Skin epidermis (tissue), 12 donors: ENCODE measurements around the gene PDK4.
"Not testable (repeated sequence)": the region's sequence is repeated elsewhere in the genome, so short reads cannot be mapped to it uniquely, and the experiment has no call there.

Experiments
- H3K27ac ChIP-seq, 21 experiments: fragments of 200-600 bp; sonication (generic) in 11 of 21; one replicate each; pipeline ENCODE4 v1.5.0; 2020; ENCODE audit warnings: mild to moderate bottlenecking in 3 of 21, inconsistent platforms in 2 of 21, moderate library complexity in 2 of 21
- H3K4me3 ChIP-seq, 7 experiments: fragments of 200-600 bp; sonication (generic) in 2 of 7; one replicate each; pipeline ENCODE4 v1.5.0; 2020; ENCODE audit warnings: inconsistent platforms in 2 of 7, mild to moderate bottlenecking in 2 of 7, moderate library complexity in 1 of 7

The PDK4 gene

DNA sequence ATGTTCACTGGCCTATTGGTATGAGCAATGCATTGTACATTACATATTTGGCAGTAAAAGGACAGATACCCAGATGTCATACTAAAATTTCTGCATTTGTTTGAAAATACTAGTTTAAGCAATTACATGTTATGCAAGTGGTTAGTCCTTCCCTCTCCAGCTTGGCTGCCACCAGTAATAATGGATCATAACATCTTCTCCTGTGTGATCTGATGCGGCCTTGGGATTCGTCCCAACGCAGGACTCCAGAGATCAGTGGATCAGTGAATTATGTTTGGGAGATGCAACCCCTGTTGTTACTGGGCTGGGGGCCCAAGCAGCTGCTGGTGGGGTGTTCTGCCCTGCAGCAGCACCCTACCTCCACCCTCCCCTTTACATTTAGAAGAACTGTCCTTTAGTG lies 11.2 kb upstream of the PDK4 start:
- Histone ChIP-seq H3K4me3 (no peak overlapping the region), H3K27ac (peak overlapping the region in 16 of 21 experiments; percentile 2 to 86 (median 59))

DNA sequence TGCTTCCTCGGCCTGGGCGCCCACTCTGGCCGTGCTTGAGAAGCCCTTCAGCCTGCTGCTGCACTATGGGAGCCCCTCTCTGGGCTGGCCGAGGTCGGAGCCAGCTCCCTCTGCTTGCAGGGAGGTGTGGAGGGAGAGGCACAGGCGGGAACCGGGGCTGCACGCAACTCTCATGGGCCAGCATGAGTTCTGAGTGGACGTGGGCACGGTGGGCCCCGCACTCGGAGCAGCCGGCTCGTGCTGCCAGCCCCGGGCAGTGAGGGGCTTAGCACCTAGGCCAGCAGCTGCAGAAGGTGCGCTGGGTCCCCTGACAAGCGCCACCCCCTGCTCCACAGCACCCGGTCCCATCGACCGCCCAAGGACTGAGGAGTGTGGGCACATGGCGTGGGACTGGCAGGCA lies 9.0 kb upstream of the PDK4 start:
- H3K4me3 ChIP-seq, result no peak overlapping the region
- H3K27ac ChIP-seq, result peak overlapping the region in 1 of 21 experiments; percentile 17

DNA sequence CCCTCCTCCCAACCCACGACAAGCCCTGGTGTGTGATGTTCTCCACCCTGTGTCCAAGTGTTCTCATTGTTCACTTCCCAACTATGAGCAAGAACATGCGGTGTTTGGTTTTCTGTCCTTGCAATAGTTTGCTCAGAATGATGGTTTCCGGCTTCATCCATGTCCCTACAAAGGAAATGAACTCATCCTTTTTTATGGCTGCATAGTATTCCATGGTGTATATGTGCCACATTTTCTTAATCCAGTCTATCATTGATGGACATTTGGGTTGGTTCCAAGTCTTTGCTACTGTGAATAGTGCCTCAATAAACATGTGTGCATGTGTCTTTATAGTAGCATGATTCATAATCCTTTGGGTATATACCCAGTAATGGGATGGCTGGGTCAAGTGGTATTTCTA lies 8.5 kb upstream of the PDK4 start:
- not testable (repeated sequence) for H3K27ac ChIP-seq

DNA sequence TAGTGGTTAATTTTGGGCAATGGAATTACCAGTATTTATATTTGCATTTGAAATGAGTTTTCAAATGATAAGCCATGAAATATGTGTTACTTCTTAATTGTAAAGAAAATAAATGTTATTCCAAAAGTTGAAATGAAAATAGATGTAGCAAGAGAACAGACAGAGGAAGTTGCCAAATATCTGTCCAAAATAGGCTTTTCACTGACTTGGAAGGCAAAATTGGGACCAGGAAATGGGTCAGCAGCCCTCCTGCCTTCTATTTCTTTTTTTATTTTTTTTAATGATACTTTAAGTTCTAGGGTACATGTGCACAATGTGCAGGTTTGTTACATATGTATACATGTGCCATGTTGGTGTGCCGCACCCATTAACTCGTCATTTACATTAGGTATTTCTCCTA lies 8.1 kb upstream of the PDK4 start:
- not testable (repeated sequence) for H3K4me3 ChIP-seq, H3K27ac ChIP-seq

More for the DNA sequence above, 8.5 kb upstream of the PDK4 start:
- H3K4me3 ChIP-seq, result not testable (repeated sequence)

DNA sequence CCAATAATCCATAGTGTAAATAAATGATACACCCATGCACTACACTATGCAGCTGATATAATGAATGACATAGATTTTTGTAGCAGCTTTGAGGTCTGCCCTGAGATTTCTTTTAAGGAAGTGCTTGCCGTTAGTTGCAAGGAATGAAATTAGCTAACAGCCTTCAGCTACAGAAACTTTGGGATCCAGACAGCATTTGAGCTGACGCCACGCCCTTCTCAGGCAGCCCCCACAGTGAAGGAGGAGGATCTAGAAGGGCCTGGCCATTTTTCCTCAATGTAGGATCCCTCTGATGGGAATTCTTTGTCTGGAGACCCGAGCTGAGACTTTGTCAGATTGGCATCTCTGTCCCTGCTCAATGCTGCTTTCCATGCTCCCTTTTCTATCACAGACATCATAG lies 6.1 kb upstream of the PDK4 start:
- Histone ChIP-seq H3K4me3 (no peak overlapping the region), H3K27ac (no peak overlapping the region)

DNA sequence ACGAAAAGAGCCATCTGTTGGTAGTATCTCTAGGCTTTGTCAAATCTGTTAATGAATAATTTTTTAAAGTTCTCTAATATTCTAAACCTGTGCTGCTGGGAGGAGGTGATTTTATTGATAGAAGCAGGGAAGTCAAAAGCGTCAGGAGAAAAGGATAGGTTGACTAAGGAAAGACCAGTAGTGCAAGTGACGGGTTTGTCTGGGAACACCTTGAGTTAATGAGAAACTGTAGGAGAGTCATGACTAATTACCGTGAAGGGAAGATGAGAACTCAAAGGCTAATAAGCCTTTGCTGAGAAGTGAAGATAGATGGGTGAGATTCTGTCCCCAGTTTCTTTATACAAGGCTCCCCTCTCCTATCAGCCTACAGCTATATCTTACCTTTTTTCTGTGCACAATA lies 5.0 kb upstream of the PDK4 start:
- Histone ChIP-seq H3K27ac (no peak overlapping the region), H3K4me3 (no peak overlapping the region)

DNA sequence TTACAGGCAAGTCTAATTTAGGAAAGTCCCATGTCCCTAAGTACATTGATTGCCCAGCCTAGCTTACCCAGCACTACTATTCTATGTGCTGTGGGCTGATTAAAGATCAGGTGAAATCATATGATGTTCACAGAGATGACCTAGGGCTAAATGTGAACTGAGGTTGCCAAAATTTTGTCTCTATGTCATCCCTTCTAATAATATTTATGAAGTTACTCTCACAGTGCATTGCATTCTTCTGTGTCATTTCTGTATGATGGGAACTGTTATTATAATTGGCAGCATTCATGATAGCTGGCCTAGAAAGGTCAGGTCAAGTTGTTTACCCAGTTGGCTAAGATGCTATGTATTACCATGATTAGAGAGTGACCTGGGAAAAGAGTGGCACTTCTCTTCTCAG lies 2.8 kb upstream of the PDK4 start:
- Histone ChIP-seq H3K4me3 (no peak overlapping the region), H3K27ac (no peak overlapping the region)

DNA sequence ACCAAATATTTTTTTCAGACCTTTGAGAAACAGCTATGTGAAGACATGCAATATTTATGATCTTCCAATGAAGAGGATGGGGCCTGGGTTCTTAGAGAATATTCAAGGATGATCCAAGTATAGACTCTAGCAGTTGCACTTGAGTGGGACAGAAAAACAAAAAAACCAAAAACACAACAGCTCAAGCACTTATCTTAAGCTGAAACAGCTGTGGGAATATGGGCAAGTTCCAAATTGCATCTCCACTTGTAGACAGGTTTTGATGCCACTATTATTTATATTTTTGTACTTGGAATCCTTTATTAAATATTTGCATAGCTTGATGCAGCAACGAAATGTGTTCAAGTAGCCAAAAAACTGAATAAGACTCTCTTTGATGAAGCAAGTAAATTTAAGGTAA lies 2.2 kb upstream of the PDK4 start:
- H3K27ac ChIP-seq, result no peak overlapping the region
- no peak overlapping the region for H3K4me3 ChIP-seq

DNA sequence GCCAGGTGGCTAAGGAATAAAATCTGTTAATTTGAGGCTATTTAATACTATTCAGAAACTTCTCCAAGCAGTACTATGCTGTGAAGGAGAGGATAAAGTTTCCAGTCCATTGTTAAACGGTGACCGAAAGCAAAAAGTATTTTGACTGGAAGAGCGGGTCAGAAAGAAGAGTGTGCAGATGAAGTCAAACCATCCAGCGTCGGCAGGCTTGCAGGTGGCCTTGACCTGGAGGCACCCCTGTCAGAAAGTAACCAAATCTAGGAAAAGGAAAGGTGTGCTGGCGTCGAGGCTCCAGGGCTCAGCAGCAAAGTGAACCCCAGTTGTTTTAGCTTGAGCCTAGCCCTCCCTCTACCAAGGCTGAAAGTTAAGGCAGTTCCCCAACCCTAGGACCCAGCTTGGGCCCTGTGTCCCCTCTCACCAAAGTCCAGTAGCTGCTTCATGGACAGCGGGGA lies 544 bp downstream of the PDK4 start:
- H3K27ac ChIP-seq, result peak overlapping the region in 18 of 21 experiments; percentile 3 to 95 (median 83)

DNA sequence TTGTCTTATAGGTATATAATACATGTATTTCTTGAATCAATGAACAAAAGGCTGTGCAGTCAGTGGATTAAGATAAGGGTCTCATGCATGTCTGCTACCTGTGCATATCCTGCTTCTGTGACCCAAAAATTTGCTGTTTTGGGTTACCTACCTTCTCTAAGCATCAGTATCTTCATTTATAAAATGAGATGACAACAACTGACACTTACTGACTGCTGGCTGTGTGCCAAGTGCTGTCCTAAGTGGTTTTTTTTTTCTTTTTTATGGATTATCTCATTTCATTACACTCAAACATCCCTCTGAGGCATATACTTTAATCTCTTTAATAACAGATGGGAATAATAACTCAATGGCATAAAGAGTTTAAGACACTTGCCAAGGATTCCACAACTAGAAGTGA lies 2.1 kb downstream of the PDK4 start:
- Histone ChIP-seq H3K4me3 (no peak overlapping the region), H3K27ac (no peak overlapping the region)

More for the DNA sequence above, 544 bp downstream of the PDK4 start:
- peak overlapping the region; percentile 38 to 53 (median 51) for H3K4me3 ChIP-seq

DNA sequence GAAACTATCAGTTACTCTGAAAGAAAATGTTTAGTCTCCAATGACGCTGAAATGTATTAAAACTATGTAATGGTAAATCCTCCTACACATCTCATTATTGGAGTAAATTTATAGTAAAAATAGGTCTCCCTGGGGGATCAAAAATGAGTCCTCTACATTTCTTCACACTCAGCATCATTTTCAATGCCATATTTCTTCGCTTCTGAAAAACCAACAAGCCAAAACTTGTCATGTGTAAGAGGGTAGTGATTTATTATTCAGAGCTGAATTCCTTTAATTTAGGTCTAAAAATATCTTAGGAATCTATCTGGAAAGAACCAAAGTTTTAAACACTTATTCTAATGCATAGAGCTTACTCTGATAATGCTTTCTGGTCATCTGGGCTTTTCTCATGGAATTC lies 3.0 kb downstream of the PDK4 start:
- Histone ChIP-seq H3K4me3 (no peak overlapping the region), H3K27ac (no peak overlapping the region)

DNA sequence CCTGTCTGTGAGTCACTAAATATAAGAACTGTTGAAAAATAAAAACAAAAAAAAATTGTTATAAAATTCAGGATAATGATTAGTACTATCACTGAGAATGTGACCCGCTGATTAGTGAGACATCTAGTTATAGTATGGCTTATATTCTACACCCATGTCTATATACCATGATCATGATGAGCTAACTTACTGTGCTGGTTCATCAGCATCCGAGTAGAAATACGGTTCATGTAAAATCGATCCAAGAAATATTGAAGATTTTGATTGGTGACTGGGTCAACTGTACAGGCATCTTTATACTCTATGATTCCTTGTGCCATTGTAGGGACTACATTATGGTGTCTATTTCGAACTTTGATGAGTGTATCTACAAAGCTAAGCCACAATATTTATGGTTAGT lies 3.7 kb downstream of the PDK4 start:
- no peak overlapping the region for H3K4me3 ChIP-seq
- no peak overlapping the region for H3K27ac ChIP-seq

DNA sequence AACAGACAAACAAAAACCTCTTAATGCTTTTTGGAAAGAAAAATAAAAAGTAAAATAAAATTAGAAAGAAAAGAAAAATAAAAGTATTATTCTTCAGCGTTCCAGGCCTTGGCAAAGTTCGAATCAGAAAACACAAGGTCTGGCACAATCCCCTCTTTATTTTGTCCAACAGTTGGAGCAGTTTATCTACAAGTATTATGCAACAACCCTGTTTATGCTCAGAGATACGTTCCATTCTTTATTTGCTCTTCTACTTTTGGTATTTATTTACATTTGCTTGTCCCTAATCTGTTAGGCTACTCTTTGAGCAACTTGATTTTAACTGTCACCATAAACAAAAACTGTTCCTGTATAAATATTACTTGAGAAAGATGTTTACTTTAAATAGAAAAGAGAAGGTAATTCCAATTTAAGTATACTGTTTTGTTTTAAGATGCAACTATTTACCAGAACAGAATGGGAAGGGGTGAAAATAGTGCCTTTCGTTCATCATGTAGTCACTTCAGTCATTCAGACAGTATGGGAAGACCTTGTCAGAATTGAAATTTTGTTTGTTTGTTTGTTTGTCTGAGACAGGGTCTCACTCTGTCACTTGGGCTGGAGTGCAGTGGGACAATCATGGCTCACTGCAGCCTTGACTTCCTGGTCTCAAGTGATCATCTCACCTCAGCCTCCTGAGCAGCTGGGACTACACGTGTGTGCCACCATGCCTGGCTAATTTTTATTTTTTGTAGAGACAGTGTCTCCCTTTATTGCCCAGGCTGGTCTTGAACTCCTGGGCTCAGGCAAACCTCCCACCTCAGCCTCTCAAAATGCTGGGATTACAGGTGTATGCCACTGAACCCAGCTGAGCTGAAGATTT lies 5.7 kb downstream of the PDK4 start:
- no peak overlapping the region for H3K27ac ChIP-seq
- no peak overlapping the region for H3K4me3 ChIP-seq

DNA sequence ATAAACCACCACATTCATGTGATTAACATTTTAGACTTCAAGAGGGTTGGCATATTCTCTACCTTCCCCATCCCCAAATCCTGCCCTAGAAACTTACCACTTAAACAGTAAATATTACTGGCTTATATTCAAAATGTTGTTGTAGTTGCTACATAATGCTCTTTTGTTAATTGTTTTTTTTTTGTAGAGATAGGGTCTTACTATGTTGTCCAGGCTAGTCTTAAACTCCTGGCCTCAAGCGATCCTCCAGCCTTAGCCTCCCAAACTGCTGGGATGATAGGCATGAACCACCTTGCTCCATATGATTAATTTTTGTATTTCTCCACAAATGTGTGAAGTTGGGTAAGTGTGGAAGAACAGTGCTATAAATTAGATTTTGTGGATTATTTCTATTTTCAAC lies 6.5 kb downstream of the PDK4 start:
- H3K27ac ChIP-seq, result peak overlapping the region in 1 of 21 experiments; percentile 61

DNA sequence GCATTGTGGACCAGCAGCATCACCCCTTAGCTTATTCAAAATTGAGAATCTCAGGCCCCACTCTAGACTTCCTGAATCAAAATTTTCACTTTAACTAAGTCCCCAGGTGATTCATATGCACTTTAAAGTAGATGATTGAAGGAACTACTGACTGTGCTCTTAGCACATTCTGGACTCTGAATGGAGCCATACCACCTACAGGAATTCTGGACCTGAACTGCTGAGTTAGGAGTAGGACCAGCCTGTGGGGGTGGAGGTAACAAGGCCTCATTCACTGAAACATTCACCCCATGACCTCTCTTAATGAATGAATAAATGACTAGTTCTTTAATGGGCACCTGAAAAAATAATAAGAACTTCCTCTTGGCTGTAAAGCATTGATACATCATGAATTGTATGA lies 7.3 kb downstream of the PDK4 start:
- Histone ChIP-seq H3K27ac (no peak overlapping the region), H3K4me3 (no peak overlapping the region)

More for the DNA sequence above, 6.5 kb downstream of the PDK4 start:
- H3K4me3 ChIP-seq, result no peak overlapping the region

DNA sequence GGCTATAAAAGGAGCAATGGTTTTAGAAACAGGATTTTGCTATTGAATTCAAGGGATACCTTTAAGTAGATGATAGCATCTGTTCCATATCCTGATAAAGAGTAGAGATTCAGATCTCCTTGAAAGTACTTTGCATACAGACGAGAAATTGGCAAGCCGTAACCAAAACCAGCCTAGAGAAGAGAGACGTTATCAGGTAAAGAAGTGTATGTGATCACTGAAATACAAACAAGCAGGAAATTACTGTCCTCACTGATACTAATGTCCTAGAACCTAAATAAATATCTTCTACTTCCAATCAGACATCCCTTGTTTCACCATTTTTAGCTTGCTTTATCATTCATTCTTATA lies 9.4 kb downstream of the PDK4 start:
- Histone ChIP-seq H3K27ac (no peak overlapping the region), H3K4me3 (no peak overlapping the region)

DNA sequence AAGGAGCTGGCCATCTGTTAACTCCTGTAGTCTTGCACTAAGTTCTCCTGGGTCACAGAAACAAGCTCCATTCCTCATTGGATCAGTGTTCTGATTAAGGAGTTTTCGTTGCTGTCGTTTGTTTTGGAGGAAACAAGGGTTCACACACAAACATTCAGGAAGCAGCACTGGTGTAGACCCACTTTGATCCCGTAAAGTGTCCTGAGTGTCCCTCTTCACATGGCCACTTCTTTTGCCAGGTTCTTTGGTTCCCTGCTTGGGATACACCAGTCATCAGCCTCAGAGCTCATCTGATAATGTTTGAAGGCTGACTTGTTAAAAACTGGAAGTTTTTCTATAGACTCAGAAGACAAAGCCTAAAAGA lies 10.9 kb downstream of the PDK4 start:
- no peak overlapping the region for H3K4me3 ChIP-seq
- no peak overlapping the region for H3K27ac ChIP-seq

DNA sequence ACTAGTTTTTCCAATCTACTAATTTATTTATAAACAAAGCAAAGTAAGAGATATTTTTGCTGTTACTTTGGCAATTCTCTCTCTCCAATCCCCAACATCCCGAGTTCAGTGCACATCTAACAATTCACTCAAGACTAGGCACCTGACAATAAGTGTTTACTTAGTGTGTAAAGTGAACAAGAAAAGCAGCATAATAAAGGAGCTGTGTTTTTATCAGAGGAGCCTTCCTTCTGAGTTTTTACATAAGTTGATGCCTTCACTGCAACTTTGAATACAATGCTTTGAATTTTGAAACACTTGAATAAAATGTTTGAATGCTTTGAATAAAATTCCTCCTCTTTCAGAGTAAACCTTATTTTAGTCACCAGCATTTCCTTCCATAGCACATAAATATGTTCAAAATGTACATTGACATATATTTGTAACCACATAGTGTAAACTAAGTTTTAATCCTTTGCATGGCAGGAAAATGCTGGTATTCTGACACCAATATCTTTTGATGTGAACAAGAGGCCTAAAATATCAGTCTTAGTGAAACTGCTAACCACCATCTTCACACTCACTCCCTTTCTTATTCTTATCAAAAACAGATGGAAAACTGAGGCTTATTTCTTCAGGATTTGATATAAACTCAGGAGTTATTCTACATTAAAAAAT lies 11.4 kb downstream of the PDK4 start:
- H3K27ac ChIP-seq, result no peak overlapping the region
- no peak overlapping the region for H3K4me3 ChIP-seq

DNA sequence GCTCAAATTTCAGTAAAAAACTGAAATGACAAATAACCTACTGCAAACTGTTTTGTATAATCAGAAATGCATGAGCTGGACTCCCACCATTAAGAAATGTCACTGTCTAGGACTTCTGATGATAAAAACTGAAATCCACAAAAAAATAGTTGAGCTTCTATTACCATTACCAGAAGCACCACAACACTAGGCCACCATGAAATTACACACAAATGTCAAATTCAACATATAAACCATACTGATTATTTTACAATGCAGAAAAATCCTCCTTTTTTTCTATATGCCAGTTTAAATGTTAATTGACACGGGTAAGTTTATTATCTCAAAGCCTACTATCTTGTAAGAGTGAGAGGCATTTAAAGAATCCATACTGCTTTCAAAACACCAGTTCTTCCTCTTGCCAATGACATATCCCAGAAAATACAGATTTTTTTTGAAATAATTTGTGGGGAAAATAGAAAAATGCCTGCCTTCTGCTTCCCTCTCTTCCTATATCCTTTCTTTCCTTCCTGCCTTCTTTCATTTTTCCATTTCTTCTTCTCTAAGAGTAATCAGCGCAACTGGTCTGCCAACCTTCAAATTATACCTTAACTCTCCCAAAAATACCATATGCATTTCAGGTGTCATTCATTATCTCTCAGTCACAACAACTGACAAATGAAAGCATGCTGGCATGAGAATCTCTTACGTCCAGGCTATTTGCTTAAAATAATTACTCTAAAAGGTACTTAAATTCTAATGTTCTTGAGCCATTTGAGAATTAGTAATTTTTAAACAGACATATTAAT lies 12.3 kb downstream of the PDK4 start:
- Histone ChIP-seq H3K27ac (no peak overlapping the region), H3K4me3 (no peak overlapping the region)

DNA sequence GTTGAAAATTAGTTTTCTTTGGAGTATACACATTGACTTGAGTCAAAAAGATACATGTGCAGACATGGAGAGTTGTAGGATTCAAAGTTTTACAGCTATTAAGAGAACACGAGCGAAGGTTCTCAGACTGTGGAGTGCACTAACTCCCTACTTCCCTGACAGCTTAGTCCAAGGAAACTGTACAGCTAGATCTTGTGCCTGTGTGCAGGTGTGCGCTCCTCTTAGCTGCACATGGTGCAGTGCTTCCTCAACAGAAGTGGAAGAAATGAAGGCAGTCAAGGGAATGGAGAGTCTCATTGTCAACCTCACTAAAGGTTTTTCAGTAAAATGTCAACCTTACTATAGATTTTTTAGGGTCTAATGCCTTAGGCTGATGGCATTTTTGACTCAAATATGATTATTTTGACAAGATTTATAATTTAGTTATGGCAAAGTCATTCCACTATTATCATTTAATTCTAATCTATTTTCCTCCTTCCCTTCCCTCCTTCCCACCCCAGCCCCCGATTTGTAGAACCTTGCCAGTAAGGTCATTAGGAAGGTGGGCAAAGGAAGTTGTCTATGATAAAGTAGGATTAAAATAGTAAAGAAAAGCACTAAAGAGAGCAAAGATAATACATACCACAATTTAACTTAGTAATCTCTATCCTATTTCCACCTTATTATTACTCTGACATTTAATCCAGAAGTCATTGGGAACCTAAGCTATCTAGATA lies 13.6 kb downstream of the PDK4 start:
- no peak overlapping the region for H3K27ac ChIP-seq

More for the DNA sequence above, 13.6 kb downstream of the PDK4 start:
- no peak overlapping the region for H3K4me3 ChIP-seq
